ENCODE measurements around the gene GASK1A. TPM values are rescaled to one million over a fixed set of nuclear protein-coding genes. Genes with fewer than 3 reads are reported as not detected.

The GASK1A gene
- total RNA-seq, 1 experiment from 2014 or later = 5.4 TPM

- 0 out of 4 replicates have a peak, but pooled peaks cover 0 to 6% of the 10 kb centered on the region in 2 experiments for H3K4me1 Mint-ChIP-seq
- Histone ChIP-seq H3K9ac (ENCODE audit: extremely low read depth, insufficient read length, low read length) (no peak overlapping the region), H4K91ac (ENCODE audit: insufficient read length, low read depth, low read length) (no peak overlapping the region), H3K23ac (ENCODE audit: insufficient read length, low read depth, low read length) (no peak overlapping the region), H3K9me3 (ENCODE audit: control insufficient read depth, low read depth, low read length) (no peaks in the 10 kb centered on the region), H3K4ac (ENCODE audit: low read depth, low read length) (no peak overlapping the region), H4K8ac (replicated peaks; ENCODE audit: insufficient read length, low read depth, low read length) (no peak overlapping the region), H3K79me1 (ENCODE audit: insufficient read depth, low read depth, low read length, poor library complexity, severe bottlenecking) (no peaks in the 10 kb centered on the region), H2BK12ac (ENCODE audit: insufficient read length, low read depth, low read length) (no peak overlapping the region), H3K79me2 (ENCODE audit: insufficient read depth, low read length) (no peaks in the 10 kb centered on the region), H3K18ac (ENCODE audit: insufficient read length, low read depth, low read length) (no peak overlapping the region), H3K27me3 (ENCODE audit: insufficient read depth, low read length) (no peaks in the 10 kb centered on the region), H4K5ac (ENCODE audit: insufficient read length, low read depth, low read length) (no peak overlapping the region), H2BK15ac (ENCODE audit: low read depth, low read length) (no peak overlapping the region), H3K4me2 (ENCODE audit: insufficient read depth, insufficient read length, low read length) (no peak overlapping the region), H3K4me1 (ENCODE audit: insufficient read depth, low read length) (no peaks in the 10 kb centered on the region; the same call in 1 of the 2 replicates), H3K56ac (ENCODE audit: insufficient read length, low read depth, low read length) (no peak overlapping the region), H3K23me2 (ENCODE audit: insufficient read length, low read depth, low read length, poor library complexity, severe bottlenecking) (no peaks in the 10 kb centered on the region), H4K20me1 (ENCODE audit: control insufficient read depth, insufficient read depth, insufficient read length) (no peaks in the 10 kb centered on the region), H3K14ac (ENCODE audit: insufficient read depth, low read length) (peak overlapping the region; percentile 40; the same call in 1 of the 2 replicates), H2BK5ac (ENCODE audit: insufficient read length, low read length) (no peak overlapping the region), H3K27ac (ENCODE audit: insufficient read length, low read depth, low read length) (no peak overlapping the region), H2BK20ac (ENCODE audit: low read depth, low read length, poor library complexity, severe bottlenecking) (no peak overlapping the region), H2AFZ (ENCODE audit: low read length) (no peak overlapping the region), H3T11ph (ENCODE audit: low read length) (no peak overlapping the region), H2BK120ac (ENCODE audit: low read depth, low read length, poor library complexity, severe bottlenecking) (no peak overlapping the region), H2AK5ac (ENCODE audit: insufficient read length, low read length) (no peak overlapping the region)
- H3K36me3 Mint-ChIP-seq (ENCODE audit: insufficient read depth in 1 of 3, low read depth in 3 of 3) = peaks cover 5 to 16% (median 5%) of the 10 kb centered on the region in 3 experiments; a peak in 6 of 7 replicates
- peaks cover 14% of the 10 kb centered on the region for H3K27me3 Mint-ChIP-seq (ENCODE audit: low read depth)
- DNase-seq = no peak
- no peak for TF ChIP-seq CTCF (conservative IDR thresholded peaks at IDR 0.05)
- H3K4me3 Mint-ChIP-seq = no peak overlapping the region
- no peak overlapping the region for H3K27ac Mint-ChIP-seq
- WGBS (ENCODE audit: extremely low coverage, insufficient read length, low lambda C conversion rate) = no CpG with 5 or more reads among the region's 5 CpGs
- H3K9me3 Mint-ChIP-seq = peaks cover 11 to 17% of the 10 kb centered on the region in 2 experiments
These were observed 75.6 kb downstream of the GASK1A start for GRCh38 chr3:43054754-43055153.

All from H9 (cell line).